ENCODE measurements around the gene TENT5A.
"Not testable (repeated sequence)": the region's sequence is repeated elsewhere in the genome, so short reads cannot be mapped to it uniquely, and the experiment has no call there.

TENT5A gene

GRCh38 chr6:81783893-81784292 is 31.4 kb upstream of the TENT5A start:
- no peak overlapping the region for H2AFZ ChIP-seq (ENCODE audit: low read length)
- no peaks in the 10 kb centered on the region for H3K79me2 ChIP-seq (ENCODE audit: insufficient read depth, low read length)
- no peak overlapping the region for H3K4me2 ChIP-seq (ENCODE audit: low read length)
- no peaks in the 10 kb centered on the region for H3K4me1 ChIP-seq (ENCODE audit: insufficient read depth, low read length, severe bottlenecking)
- no peaks in the 10 kb centered on the region for H3K9me2 ChIP-seq (ENCODE audit: low read depth, low read length)
- no peaks in the 10 kb centered on the region for H4K20me1 ChIP-seq (ENCODE audit: insufficient read depth, low read length)
- no peak overlapping the region for H3K4me3 ChIP-seq (ENCODE audit: low read depth, low read length, poor library complexity, severe bottlenecking)
- no peak overlapping the region for H3K9ac ChIP-seq (ENCODE audit: low read length)
- H3K27ac ChIP-seq (ENCODE audit: low read depth, low read length, poor library complexity, severe bottlenecking), result no peak overlapping the region
- H3K27me3 ChIP-seq (ENCODE audit: insufficient read depth, low read length), result no peaks in the 10 kb centered on the region
- no peaks in the 10 kb centered on the region for H3K36me3 ChIP-seq (ENCODE audit: insufficient read depth, low read length)
- no peaks in the 10 kb centered on the region for H3F3A ChIP-seq (ENCODE audit: insufficient read depth, low read length)
- TF ChIP-seq EZH2 (IDR thresholded peaks at IDR 0.05; ENCODE audit: borderline replicate concordance, low read length), result no peak
- TF ChIP-seq, protein P1, sequence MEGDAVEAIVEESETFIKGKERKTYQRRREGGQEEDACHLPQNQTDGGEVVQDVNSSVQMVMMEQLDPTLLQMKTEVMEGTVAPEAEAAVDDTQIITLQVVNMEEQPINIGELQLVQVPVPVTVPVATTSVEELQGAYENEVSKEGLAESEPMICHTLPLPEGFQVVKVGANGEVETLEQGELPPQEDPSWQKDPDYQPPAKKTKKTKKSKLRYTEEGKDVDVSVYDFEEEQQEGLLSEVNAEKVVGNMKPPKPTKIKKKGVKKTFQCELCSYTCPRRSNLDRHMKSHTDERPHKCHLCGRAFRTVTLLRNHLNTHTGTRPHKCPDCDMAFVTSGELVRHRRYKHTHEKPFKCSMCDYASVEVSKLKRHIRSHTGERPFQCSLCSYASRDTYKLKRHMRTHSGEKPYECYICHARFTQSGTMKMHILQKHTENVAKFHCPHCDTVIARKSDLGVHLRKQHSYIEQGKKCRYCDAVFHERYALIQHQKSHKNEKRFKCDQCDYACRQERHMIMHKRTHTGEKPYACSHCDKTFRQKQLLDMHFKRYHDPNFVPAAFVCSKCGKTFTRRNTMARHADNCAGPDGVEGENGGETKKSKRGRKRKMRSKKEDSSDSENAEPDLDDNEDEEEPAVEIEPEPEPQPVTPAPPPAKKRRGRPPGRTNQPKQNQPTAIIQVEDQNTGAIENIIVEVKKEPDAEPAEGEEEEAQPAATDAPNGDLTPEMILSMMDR (IDR thresholded peaks at IDR 0.05; ENCODE audit: low read length), result no peak
- no peaks in the 10 kb centered on the region for H3K9me3 ChIP-seq (ENCODE audit: low read length)

DNA sequence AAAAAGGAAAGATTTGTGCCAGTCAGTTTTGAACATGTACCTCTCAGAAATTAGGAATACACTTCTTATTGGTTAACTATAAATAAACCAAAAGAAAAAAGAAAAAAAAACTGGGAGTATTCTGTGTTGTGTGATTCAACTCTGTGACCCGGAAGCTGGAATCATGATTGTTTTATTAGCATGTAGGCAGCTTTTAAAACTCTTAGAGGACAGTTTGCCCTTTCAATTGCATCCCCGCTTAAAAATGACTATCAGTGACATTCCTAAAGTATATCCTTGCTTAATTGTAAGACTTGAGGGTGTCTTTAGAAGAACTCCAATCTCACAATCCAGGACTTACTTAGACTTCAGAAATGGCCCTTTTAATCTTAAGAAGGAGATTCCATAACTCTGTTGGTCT is 29.1 kb upstream of the TENT5A start:
- H3K9me3 ChIP-seq (ENCODE audit: low read length), result no peaks in the 10 kb centered on the region
- no peak overlapping the region for H3K4me3 ChIP-seq (ENCODE audit: low read depth, low read length, poor library complexity, severe bottlenecking)
- H3K27ac ChIP-seq (ENCODE audit: low read depth, low read length, poor library complexity, severe bottlenecking), result no peak overlapping the region
- H3K4me1 ChIP-seq (ENCODE audit: insufficient read depth, low read length, severe bottlenecking), result no peaks in the 10 kb centered on the region
- no peaks in the 10 kb centered on the region for H4K20me1 ChIP-seq (ENCODE audit: insufficient read depth, low read length)
- TF ChIP-seq EZH2 (IDR thresholded peaks at IDR 0.05; ENCODE audit: borderline replicate concordance, low read length), result no peak
- TF ChIP-seq, protein P1 (IDR thresholded peaks at IDR 0.05; ENCODE audit: low read length), result no peak
- no peak overlapping the region for H2AFZ ChIP-seq (ENCODE audit: low read length)
- no peak overlapping the region for H3K4me2 ChIP-seq (ENCODE audit: low read length)
- H3F3A ChIP-seq (ENCODE audit: insufficient read depth, low read length), result no peaks in the 10 kb centered on the region
- H3K9me2 ChIP-seq (ENCODE audit: low read depth, low read length), result no peaks in the 10 kb centered on the region
- no peaks in the 10 kb centered on the region for H3K36me3 ChIP-seq (ENCODE audit: insufficient read depth, low read length)
- H3K79me2 ChIP-seq (ENCODE audit: insufficient read depth, low read length), result no peaks in the 10 kb centered on the region
- H3K27me3 ChIP-seq (ENCODE audit: insufficient read depth, low read length), result no peaks in the 10 kb centered on the region
- H3K9ac ChIP-seq (ENCODE audit: low read length), result no peak overlapping the region

- H3K36me3 ChIP-seq (ENCODE audit: insufficient read depth, low read length), result no peaks in the 10 kb centered on the region
- no peaks in the 10 kb centered on the region for H3K79me2 ChIP-seq (ENCODE audit: insufficient read depth, low read length)
- no peaks in the 10 kb centered on the region for H3K4me1 ChIP-seq (ENCODE audit: insufficient read depth, low read length, severe bottlenecking)
- H3K9me3 ChIP-seq (ENCODE audit: low read length), result no peaks in the 10 kb centered on the region
- H3K27me3 ChIP-seq (ENCODE audit: insufficient read depth, low read length), result no peaks in the 10 kb centered on the region
- no peak overlapping the region for H3K4me2 ChIP-seq (ENCODE audit: low read length)
- H3K4me3 ChIP-seq (ENCODE audit: low read depth, low read length, poor library complexity, severe bottlenecking), result no peak overlapping the region
- TF ChIP-seq, protein P1 (IDR thresholded peaks at IDR 0.05; ENCODE audit: low read length), result no peak
- TF ChIP-seq EZH2 (IDR thresholded peaks at IDR 0.05; ENCODE audit: borderline replicate concordance, low read length), result no peak
- no peaks in the 10 kb centered on the region for H4K20me1 ChIP-seq (ENCODE audit: insufficient read depth, low read length)
- no peaks in the 10 kb centered on the region for H3K9me2 ChIP-seq (ENCODE audit: low read depth, low read length)
- H3K27ac ChIP-seq (ENCODE audit: low read depth, low read length, poor library complexity, severe bottlenecking), result no peak overlapping the region
- H3K9ac ChIP-seq (ENCODE audit: low read length), result no peak overlapping the region
- H2AFZ ChIP-seq (ENCODE audit: low read length), result no peak overlapping the region
- H3F3A ChIP-seq (ENCODE audit: insufficient read depth, low read length), result no peaks in the 10 kb centered on the region
Observed at GRCh38 chr6:81777586-81778268, 25.2 kb upstream of the TENT5A start.

DNA sequence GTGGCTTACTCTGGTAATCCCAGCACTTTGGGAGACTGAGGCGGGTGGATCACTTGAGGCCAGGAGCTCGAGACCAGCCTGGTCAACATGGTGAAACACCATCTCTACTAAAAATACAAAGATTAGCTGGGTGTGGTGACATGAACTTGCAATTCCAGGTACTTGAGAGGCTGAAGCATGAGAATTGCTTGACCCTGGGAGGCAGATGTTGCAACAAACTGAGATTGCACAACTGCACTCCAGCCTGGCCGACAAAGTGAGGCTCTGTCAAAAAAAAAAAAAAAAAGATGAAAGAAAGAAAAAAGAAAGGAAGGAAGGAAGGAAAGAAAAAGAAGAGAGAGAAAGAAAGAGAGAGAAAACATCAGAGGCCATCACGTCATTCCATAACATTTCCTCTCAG is 23.7 kb upstream of the TENT5A start:
- not testable (repeated sequence) for H4K20me1 ChIP-seq (ENCODE audit: insufficient read depth, low read length); H3K9me3 ChIP-seq (ENCODE audit: low read length); H2AFZ ChIP-seq (ENCODE audit: low read length); H3K79me2 ChIP-seq (ENCODE audit: insufficient read depth, low read length); H3K36me3 ChIP-seq (ENCODE audit: insufficient read depth, low read length); H3K27ac ChIP-seq (ENCODE audit: low read depth, low read length, poor library complexity, severe bottlenecking); H3K9ac ChIP-seq (ENCODE audit: low read length); H3K4me1 ChIP-seq (ENCODE audit: insufficient read depth, low read length, severe bottlenecking); H3K27me3 ChIP-seq (ENCODE audit: insufficient read depth, low read length); H3F3A ChIP-seq (ENCODE audit: insufficient read depth, low read length); H3K9me2 ChIP-seq (ENCODE audit: low read depth, low read length); H3K4me3 ChIP-seq (ENCODE audit: low read depth, low read length, poor library complexity, severe bottlenecking); H3K4me2 ChIP-seq (ENCODE audit: low read length)
